Mucosa of descending colon (tissue), 3 donors: Measurements from ENCODE around the gene PTPRM. TPM values are rescaled to one million over a fixed set of nuclear protein-coding genes. Genes with fewer than 3 reads are reported as not detected.

Experiments used
- ATAC-seq: fragments of 200-7000 bp; cut with Tn5 transposase; one replicate; pipeline ENCODE4 v1.9.1; 2020; ENCODE audit warnings: mild to moderate bottlenecking, moderate library complexity
- DNase-seq, 3 donors: peaks; one replicate each; pipeline ENCODE4 v3.0.0-alpha.2; 2020
- H3K36me3 ChIP-seq: fragments of 200-600 bp; one replicate; pipeline ENCODE4 v1.8.0; 2021; ENCODE audit warnings: low read depth, mild to moderate bottlenecking
- H3K4me1 ChIP-seq: fragments of 200-600 bp; one replicate; pipeline ENCODE4 v1.8.0; 2021; ENCODE audit warnings: low read depth, mild to moderate bottlenecking
- H3K4me3 ChIP-seq: fragments of 200-600 bp; one replicate; pipeline ENCODE4 v1.8.0; 2021; ENCODE audit warnings: mild to moderate bottlenecking
- H3K9me3 ChIP-seq: fragments of 200-600 bp; one replicate; pipeline ENCODE4 v1.8.0; 2021; ENCODE audit warnings: mild to moderate bottlenecking
- CTCF ChIP-seq: fragments of 200-600 bp; IDR thresholded peaks from one replicate; pipeline ENCODE4 v1.8.0; 2022; ENCODE audit warnings: antibody characterized with exemption, mild to moderate bottlenecking
- intact Hi-C, 2 donors: fragments of 100-400 bp; cut with DNase I in 1 of 2; cut with micrococcal nuclease in 1 of 2; formaldehyde crosslinking; loops; one replicate each; pipeline versions ENCODE4 v1.11.0 to v1.11.1; 2022; cut with DNase I, micrococcal nuclease
- total RNA-seq, 3 donors: library from RNA; stranded (reverse); fragmentation: NEBNext Ultra II Directional in 2 of 3; extraction: Animal tissue kit (Norgen Biotek cat#: 25700) in 2 of 3; gene quantifications; one replicate each; pipeline versions ENCODE4 v1.2.1 to v1.2.4, GENCODE V29; 2021 to 2023
- donor health status: DM: no; HTN: no; CAD: no; lungs with moderate emphysema.
- donor health status: DM: no; HTN: no; CAD: no.
- donor health status: DM: no; HTN: yes; CAD: no.

Gene PTPRM
- total RNA-seq, 3 donors from 2014 or later = 15.3 to 41.1 (median 19.6) TPM

- Histone ChIP-seq H3K36me3 (no peaks in the 10 kb centered on the region), H3K4me3 (no peak overlapping the region), H3K9me3 (no peaks in the 10 kb centered on the region), H3K4me1 (no peaks in the 10 kb centered on the region)
- no peak for ATAC-seq
- TF ChIP-seq CTCF = no peak
- no peak for DNase-seq
- intact Hi-C loops = no loop called here
Observed at GRCh38 chr18:8261651-8262091, 694.6 kb downstream of the PTPRM start.

GRCh38 chr18:8262221-8262620 is 695.1 kb downstream of the PTPRM start:
- intact Hi-C loops = no loop called here
- no peak for DNase-seq
- Histone ChIP-seq H3K36me3 (no peaks in the 10 kb centered on the region), H3K4me3 (no peak overlapping the region), H3K4me1 (no peaks in the 10 kb centered on the region), H3K9me3 (no peaks in the 10 kb centered on the region)
- TF ChIP-seq CTCF = no peak
- ATAC-seq = no peak

- Histone ChIP-seq H3K9me3 (no peaks in the 10 kb centered on the region), H3K36me3 (no peaks in the 10 kb centered on the region), H3K4me1 (no peaks in the 10 kb centered on the region), H3K4me3 (no peak overlapping the region)
- TF ChIP-seq CTCF = no peak
- ATAC-seq = no peak
- DNase-seq = no peak
- intact Hi-C loops = no loop called here
Observed at GRCh38 chr18:8264116-8264515, 697.0 kb downstream of the PTPRM start.

GRCh38 chr18:8264861-8265411 is 697.8 kb downstream of the PTPRM start:
- intact Hi-C loops = no loop called here
- ATAC-seq (no peak), DNase-seq (no peak)
- Histone ChIP-seq H3K9me3 (no peaks in the 10 kb centered on the region), H3K4me1 (no peaks in the 10 kb centered on the region), H3K4me3 (no peak overlapping the region), H3K36me3 (no peaks in the 10 kb centered on the region)
- no peak for TF ChIP-seq CTCF

GRCh38 chr18:8272254-8272653 is 705.1 kb downstream of the PTPRM start:
- H3K4me3 ChIP-seq = no peak overlapping the region
- H3K36me3 ChIP-seq = no peaks in the 10 kb centered on the region
- no peak for TF ChIP-seq CTCF
- no peaks in the 10 kb centered on the region for H3K9me3 ChIP-seq
- DNase-seq (no peak), ATAC-seq (no peak)
- intact Hi-C loops = no loop called here
- H3K4me1 ChIP-seq = no peaks in the 10 kb centered on the region

- DNase-seq (no peak), ATAC-seq (no peak)
- Histone ChIP-seq H3K4me1 (no peaks in the 10 kb centered on the region), H3K4me3 (no peak overlapping the region), H3K9me3 (no peaks in the 10 kb centered on the region), H3K36me3 (no peaks in the 10 kb centered on the region)
- no peak for TF ChIP-seq CTCF
- intact Hi-C loops = no loop called here
Observed at GRCh38 chr18:8274370-8274769, 707.3 kb downstream of the PTPRM start.
